GM18868 (cell line): ENCODE data around the gene ARL4A.

Source experiments
- ATAC-seq: cut with Tn5 transposase; IDR thresholded peaks from one replicate; pipeline ENCODE4 v1.9.1; 2021; ENCODE audit warnings: mild to moderate bottlenecking, moderate library complexity; ENCODE audit not compliant: unreplicated experiment

Gene ARL4A

GRCh38 chr7:12699299-12699698, 11.9 kb downstream of the ARL4A start:
- ATAC-seq: no peak

- no peak for ATAC-seq
These were observed 14.0 kb downstream of the ARL4A start for GRCh38 chr7:12701433-12701832.

GRCh38 chr7:12703881-12704280, 16.4 kb downstream of the ARL4A start:
- ATAC-seq: no peak

- ATAC-seq: no peak
These were observed 18.4 kb downstream of the ARL4A start for GRCh38 chr7:12705878-12706277.

- ATAC-seq: no peak
These were observed 19.6 kb downstream of the ARL4A start for GRCh38 chr7:12706900-12707536.

- ATAC-seq: no peak
These were observed 20.9 kb downstream of the ARL4A start for GRCh38 chr7:12708314-12708713.

DNA sequence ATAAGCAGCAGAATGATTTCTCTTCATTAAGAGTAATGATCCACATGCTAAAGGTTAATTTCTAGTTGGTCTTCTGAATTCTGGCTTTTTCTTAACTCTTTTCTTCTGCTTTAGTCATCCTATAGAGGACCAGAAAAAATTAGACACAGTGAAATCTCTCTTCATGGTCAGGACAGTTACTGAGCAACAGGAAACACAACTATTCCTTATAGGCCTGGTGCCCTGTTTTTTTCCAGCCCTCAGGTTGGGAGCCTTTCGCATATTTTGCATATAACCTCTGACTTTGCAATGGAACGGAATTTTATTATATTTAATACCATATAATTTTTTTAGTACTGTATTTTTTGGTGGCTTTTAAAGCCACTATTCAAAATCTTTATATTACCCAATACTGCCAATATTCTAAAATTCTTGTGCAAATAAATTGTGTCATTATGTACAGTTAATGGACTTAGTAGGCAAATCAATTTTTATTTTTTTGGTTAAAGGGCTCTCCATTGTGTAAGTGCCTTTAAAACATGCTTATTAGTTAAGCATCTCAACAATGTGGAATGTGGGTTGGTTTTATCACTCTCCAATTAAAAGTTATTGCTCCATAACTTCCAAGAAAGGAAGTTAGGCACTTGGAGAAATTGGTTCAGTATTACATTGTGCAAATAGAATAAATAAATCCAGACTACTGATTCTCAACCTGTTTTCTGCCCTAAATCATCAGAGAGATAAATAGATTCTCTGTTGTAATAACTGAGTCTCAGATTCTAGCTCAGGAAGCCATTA, 22.5 kb downstream of the ARL4A start:
- no peak for ATAC-seq

DNA sequence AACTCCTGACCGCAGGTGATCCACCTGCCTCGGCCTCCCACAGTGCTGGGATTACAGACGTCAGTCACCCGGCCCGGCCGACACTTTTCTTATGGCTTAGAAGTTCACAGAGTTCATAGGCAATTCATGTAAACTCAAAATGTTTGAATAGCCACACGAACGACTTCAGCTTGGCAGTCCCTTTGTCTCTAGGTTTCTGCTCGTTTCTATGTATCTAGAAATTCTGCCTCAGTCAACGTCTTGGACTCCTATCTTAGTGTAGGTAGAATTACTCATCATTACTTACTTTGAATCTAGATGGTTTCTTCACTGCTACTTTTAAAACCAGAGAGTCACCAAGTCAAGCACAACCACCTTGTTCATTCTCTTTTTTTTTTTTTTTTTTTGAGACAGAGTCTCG, 23.7 kb downstream of the ARL4A start:
- no peak for ATAC-seq

- ATAC-seq: no peak
These were observed 24.8 kb downstream of the ARL4A start for GRCh38 chr7:12712236-12712635.

DNA sequence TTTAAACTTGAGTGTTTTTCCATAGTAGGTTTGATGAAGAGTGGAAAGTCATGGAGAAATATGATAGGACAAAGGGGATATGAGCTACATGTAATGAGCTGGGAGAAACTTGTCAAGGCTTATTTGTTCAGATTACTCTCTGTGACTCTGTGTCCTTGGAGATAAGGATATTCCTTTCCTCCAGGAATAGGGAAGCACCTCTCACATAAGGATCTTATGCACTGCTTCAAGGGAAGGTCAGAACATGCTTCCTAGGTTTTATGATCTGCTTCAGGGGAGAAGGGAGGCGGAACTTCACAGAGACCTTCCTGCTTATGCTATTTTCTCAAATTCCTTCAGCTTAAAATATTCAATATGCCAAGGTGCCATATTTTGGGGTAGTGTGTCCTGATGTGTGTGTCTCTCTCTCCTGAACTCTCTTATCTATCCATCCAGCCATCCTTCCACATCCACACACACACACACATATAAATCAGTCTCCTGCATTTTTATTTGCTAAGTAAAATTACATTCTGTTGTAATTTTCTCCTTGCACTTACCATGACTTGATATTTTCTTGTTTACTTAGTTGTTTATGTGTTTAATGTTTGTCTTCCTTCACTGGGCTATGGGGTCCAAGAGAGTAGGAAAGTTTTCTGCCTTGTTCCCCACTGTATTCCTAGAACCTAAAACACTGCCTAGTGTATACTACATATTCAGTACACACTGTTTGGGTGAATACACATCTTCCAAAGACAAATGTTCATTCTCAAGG, 26.4 kb downstream of the ARL4A start:
- ATAC-seq: no peak

DNA sequence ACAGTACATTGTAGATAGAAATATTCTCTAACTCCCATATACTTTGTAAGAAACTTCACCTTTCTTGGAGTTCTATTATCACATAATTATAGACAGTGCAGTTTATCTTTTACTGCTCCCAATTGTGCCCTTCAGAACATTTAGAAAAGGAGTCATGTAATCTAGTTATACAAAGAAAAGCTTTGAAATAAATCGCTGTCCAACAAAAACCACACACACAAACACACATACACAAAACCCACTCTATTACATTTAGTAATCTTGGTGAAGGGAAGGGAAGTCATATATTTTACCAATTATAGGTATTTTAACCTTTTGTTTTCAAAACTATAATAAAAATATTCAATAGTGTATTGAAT, 26.9 kb downstream of the ARL4A start:
- no peak for ATAC-seq

GRCh38 chr7:12715372-12716133, 28.1 kb downstream of the ARL4A start:
- ATAC-seq: no peak

DNA sequence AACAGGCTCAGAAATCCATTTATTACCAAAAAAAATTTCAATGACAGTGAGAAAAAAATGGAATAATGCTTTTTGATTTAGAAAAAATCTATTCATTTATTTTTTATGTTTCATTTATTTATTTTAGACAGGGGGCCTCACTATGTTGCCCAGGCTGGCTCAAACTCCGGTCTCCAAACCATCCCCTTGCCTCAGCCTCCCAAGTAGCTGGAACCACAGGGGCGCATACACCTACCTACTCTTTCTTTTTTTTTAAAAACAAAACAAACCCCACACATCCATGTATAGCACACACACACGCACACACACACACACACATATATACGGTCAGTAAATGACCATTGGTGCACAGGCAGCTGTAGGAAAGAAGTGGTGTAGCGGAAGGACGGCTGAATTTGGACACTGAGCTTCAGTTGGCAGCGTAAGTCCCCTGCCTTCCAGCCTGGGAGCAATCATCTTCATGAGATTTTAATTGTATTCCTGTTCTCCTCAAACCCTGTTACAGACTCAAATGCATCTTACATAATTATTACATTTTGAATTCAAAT, 28.8 kb downstream of the ARL4A start:
- ATAC-seq: no peak

- no peak for ATAC-seq
These were observed 29.3 kb downstream of the ARL4A start for GRCh38 chr7:12716722-12717121.

DNA sequence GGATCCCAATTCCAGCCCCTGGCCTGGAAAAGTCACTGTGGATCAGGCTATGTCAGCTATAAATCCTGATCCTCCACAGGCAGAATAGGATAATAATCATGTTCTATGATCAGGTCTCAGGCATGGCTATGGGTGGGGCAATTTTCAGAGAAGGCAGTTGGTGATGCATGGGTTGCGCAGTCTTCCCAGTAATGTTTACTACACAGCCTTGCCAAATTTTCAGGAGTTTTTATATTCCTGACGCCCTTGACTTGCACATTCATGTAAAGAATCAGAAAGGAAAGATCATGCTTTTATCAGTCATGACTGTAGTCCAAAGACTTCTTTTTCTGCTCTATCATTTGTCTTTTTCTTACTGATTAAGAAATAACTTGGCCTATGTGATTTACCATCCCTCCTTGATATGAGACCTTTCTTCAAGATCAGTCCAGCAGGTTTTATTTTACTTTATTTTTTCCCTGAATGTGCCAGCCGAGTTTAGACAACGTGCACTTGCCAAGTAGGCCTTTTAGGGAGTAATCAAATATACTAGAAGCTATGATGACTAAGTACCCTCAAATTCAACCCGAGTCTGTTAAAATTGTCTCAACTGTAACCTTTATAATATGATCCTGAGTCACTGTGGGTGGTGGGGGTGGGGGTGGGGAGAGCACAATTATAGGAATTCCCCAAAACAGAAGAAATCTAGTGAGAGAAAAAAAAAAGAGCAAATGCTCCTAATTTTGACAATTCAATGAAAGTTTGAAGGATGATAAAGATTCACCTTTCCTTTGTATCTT, 31.9 kb downstream of the ARL4A start:
- no peak for ATAC-seq

GRCh38 chr7:12719981-12720865, 32.8 kb downstream of the ARL4A start:
- ATAC-seq: no peak

GRCh38 chr7:12721286-12721830, 33.9 kb downstream of the ARL4A start:
- ATAC-seq: no peak

DNA sequence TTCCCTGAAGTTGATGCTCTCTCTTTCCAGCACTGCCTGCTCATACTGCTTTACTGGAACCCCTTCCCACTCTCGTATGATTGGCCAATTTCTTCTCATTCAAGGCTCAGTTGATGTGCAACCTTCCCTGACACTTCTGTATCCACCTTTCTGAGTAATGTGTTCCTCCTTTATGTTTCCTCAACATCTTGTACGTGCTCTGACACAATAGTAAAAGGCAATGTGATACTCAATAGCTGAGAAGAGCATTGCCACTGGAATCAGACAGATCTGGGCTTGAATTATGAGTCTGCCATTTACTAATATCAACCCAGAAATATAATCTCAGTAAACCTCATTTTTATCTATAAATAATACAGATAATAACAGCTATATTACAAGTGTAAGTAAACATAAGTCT, 34.7 kb downstream of the ARL4A start:
- no peak for ATAC-seq
